BJ (cell line): Measurements from ENCODE around the gene SH2D7. TPM values are rescaled to one million over a fixed set of nuclear protein-coding genes. Genes with fewer than 3 reads are reported as not detected.
A peak's percentile ranks its signal among the peaks of the same experiment; 100 is the strongest.

Experiments used
- CTCF ChIA-PET: fragments of 350-600 bp; formaldehyde crosslinking; extraction: SDS; loops from one replicate; lab custom pipeline; 2021; ENCODE audit warnings: antibody characterized with exemption, inconsistent platforms; lab: Yijun Ruan, JAX
- POLR2A ChIA-PET: fragments of 300-600 bp; sonication (Branson Sonifier 250); formaldehyde crosslinking; extraction: SDS; loops from one replicate; lab custom pipeline; 2021; ENCODE audit warnings: antibody characterized with exemption; lab: Charles Lee
- DNase-seq: peaks from one replicate; pipeline ENCODE4 v3.0.0-alpha.2; 2011; ENCODE audit warnings: low read depth
- H3K27me3 ChIP-seq: 2 replicates; pipeline ENCODE4 v1.6.0; 2011; ENCODE audit warnings: low read length; ENCODE audit not compliant: control insufficient read depth, insufficient read depth
- H3K36me3 ChIP-seq: 2 replicates; pipeline ENCODE4 v1.5.1; 2011; ENCODE audit warnings: low read length; ENCODE audit not compliant: control insufficient read depth, insufficient read depth
- H3K4me3 ChIP-seq: 2 replicates; pipeline ENCODE4 v1.5.1; 2011; ENCODE audit warnings: low read depth, mild to moderate bottlenecking, control low read depth, low read length
- polyA plus RNA-seq: library from polyadenylated mRNA; depleted of rRNA; stranded (reverse); fragments of >200 nt; gene quantifications from 2 replicates; pipeline ENCODE4 v1.2.3, GENCODE V29; 2011
- TF ChIP-seq, protein P1 (sequence below): IDR thresholded peaks from 2 replicates; pipeline ENCODE4 v1.5.1; 2011; ENCODE audit warnings: low read depth, mild to moderate bottlenecking, control low read depth, inconsistent platforms, low read length, moderate library complexity; ENCODE audit not compliant: insufficient read depth

SH2D7 gene
- polyA plus RNA-seq, 1 experiment: not detected

DNA sequence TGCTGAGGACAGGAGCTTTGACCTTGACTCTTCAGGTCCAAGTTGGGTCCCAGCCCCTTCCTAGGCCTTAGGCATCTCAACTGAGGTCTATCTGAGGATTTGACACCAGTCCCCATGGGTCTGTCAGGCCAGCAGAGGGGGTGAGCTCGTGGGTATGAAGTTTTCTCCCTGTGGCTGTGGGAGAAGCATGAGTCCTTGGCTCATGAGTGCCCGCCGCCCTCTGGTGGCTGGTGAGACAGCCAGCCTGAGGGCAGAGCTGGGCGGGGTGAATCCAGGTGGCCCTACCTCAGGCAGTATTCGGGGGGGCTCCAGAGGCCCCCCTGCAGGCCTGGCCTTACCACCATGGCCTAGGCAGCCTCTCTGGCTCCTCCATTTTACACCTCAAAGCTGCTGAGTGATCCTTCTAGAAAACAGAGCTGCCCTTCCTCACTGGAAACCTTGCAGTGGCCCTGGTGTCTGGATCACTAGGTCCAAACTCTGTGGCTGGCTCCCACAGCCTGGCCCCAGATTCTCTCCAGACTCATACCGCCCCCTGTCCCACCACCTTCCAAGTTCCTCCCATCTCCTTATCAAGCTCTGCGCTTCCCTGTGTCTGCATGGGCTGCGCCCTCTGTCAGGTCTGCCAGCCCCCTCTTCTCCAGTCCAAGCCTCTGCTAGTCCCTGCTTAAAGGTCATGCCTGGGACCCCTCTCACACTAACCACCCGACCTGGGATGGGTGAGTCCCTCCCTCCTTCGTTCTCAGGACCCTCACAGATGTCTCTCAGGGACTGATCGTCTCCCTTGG lies 16.1 kb downstream of the SH2D7 start:
- ChIA-PET POLR2A (no interaction called here), CTCF (interaction anchor here (0.6 to 14.4 kb wide), 59 partner anchors 9 to 830 kb away, joined by 3 to 282 read pairs (median 4); partner anchors contain the start of genes CIB2, SH2D7 and SKIC8)
- H3K4me3 ChIP-seq: no peak overlapping the region
- TF ChIP-seq, protein P1, sequence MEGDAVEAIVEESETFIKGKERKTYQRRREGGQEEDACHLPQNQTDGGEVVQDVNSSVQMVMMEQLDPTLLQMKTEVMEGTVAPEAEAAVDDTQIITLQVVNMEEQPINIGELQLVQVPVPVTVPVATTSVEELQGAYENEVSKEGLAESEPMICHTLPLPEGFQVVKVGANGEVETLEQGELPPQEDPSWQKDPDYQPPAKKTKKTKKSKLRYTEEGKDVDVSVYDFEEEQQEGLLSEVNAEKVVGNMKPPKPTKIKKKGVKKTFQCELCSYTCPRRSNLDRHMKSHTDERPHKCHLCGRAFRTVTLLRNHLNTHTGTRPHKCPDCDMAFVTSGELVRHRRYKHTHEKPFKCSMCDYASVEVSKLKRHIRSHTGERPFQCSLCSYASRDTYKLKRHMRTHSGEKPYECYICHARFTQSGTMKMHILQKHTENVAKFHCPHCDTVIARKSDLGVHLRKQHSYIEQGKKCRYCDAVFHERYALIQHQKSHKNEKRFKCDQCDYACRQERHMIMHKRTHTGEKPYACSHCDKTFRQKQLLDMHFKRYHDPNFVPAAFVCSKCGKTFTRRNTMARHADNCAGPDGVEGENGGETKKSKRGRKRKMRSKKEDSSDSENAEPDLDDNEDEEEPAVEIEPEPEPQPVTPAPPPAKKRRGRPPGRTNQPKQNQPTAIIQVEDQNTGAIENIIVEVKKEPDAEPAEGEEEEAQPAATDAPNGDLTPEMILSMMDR: peak; percentile 97
- no peaks in the 10 kb centered on the region for H3K36me3 ChIP-seq
- no peak for DNase-seq
- no peaks in the 10 kb centered on the region for H3K27me3 ChIP-seq

DNA sequence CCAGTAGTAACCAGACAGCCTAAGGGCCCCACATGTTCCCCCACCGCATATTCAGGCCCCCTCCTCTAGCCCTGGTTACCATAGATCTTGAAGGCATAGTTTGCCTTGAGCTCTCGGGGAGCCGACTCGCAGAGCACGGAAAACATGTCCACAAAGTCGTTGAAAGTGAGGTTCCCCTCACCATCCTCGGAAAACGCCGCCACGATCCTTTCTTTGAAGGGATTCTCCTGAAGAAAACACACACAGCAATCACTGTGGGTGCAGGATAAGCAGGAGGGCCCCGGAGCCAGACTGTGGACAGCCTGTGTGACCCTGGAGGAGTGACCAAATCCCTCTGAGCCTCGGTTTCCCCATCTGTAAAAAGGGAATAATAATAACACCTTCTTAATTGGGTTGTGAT lies 16.8 kb downstream of the SH2D7 start:
- ChIA-PET CTCF (interaction anchor here (0.8 to 14.4 kb wide), 32 partner anchors 8 to 207 kb away, joined by 3 to 282 read pairs (median 6); partner anchors contain the start of genes CIB2 and SKIC8), POLR2A (no interaction called here)
- TF ChIP-seq, protein P1: no peak
- DNase-seq: no peak
- H3K4me3 ChIP-seq: no peak overlapping the region
- H3K36me3 ChIP-seq: no peaks in the 10 kb centered on the region
- H3K27me3 ChIP-seq: no peaks in the 10 kb centered on the region

DNA sequence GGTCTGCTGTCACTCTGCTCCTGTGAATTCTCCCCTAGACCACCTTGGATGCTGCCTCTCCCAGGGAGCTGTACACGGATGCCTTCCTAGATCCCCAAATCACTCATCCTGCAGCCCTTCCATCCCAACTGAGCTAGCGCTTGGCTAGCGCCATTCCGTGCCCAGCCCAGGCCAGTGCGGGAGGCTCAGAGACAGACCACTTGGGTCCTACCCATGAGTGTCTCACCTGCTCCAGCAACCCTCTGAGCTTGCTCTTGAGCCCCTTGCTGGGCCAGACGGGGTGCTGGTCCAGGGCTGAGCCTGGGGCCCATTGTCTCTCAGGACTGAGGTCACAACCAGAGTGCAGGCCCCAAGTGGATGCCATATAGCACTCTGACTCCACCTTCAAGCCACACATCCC lies 17.7 kb downstream of the SH2D7 start:
- Histone ChIP-seq H3K36me3 (no peaks in the 10 kb centered on the region), H3K27me3 (no peaks in the 10 kb centered on the region), H3K4me3 (no peak overlapping the region)
- ChIA-PET CTCF (interaction anchor here (0.8 to 14.4 kb wide), 11 partner anchors 9 to 200 kb away, joined by 3 to 282 read pairs (median 12); no protein-coding TSS in a partner anchor), POLR2A (no interaction called here)
- TF ChIP-seq, protein P1: no peak
- no peak for DNase-seq

DNA sequence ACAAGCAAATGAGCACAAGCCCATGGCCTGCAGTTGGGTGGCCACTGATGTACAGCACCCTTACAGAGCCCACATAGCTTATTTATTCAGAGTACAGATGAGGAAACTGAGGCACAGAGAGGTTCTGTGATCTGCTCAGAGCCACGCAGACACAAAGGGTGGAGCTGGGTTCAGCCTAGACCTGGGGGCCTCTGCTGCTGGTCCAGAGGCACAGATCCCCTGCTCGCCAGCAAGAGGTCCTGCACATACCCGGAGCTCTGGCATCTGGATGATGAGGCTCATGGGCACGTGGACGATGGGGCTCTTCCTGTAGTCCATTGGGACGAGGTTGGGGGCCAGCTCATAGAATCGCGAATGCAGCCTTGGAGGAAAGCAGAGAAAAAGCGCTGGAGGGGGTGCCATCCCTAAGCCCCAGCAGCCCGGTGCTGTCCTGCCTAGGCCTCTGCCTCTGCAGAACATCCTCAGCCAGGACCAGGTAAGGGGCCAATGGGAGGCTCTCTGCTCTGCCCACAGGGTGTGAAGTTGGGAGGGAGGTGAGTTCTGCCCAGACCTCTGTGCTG lies 18.6 kb downstream of the SH2D7 start:
- TF ChIP-seq, protein P1: no peak
- CTCF ChIA-PET: interaction anchor here (1.0 to 14.4 kb wide), 15 partner anchors 9 to 599 kb away, joined by 3 to 282 read pairs (median 4); partner anchors contain the start of gene ACSBG1
- Histone ChIP-seq H3K36me3 (no peaks in the 10 kb centered on the region), H3K27me3 (no peaks in the 10 kb centered on the region), H3K4me3 (no peak overlapping the region)
- no peak for DNase-seq
- POLR2A ChIA-PET: no interaction called here

DNA sequence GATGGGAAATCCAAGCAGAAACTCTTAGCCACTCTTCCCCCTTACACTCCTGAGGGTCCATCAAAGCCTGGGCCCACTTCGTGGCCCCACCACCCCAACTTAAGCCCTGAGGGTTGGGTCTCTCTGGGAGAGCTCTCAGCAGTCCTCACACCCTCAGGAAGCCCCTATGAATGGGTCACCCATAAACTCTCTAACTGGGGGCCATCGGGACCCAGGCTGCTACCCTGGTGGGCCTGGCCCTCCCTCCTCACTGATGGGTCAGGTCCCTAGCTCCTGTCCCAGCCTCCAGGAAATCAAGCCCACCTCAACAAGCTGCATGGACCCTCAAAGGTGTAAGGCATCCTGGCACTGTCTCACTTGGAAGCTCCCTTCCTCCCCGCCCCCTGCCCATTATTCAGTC lies 19.4 kb downstream of the SH2D7 start:
- H3K4me3 ChIP-seq: no peak overlapping the region
- H3K36me3 ChIP-seq: no peaks in the 10 kb centered on the region
- POLR2A ChIA-PET: no interaction called here
- no peak for DNase-seq
- CTCF ChIA-PET: interaction anchor here (0.6 to 14.4 kb wide), 18 partner anchors 10 to 598 kb away, joined by 3 to 282 read pairs (median 4); partner anchors contain the start of genes ACSBG1 and CIB2
- H3K27me3 ChIP-seq: no peaks in the 10 kb centered on the region
- TF ChIP-seq, protein P1: no peak
